ENCODE data around the gene KCND1.
A peak's percentile ranks its signal among the peaks of the same experiment; 100 is the strongest.

Gene KCND1

GRCh38 chrX:48938721-48939425 lies 32.8 kb downstream of the KCND1 start:
- DNase-seq (ENCODE audit: low read depth in 1 of 2, low spot score in 1 of 2), result peak; percentile 41 to 42

- DNase-seq (ENCODE audit: low read depth in 1 of 2, low spot score in 1 of 2), result peak; percentile 70 to 78
Measured at GRCh38 chrX:48937054-48937907, 34.4 kb downstream of the KCND1 start.

- no peak for DNase-seq (ENCODE audit: low read depth in 1 of 2, low spot score in 1 of 2)
Measured at GRCh38 chrX:48936429-48937053, 35.1 kb downstream of the KCND1 start.

- no peak for DNase-seq (ENCODE audit: low read depth in 1 of 2, low spot score in 1 of 2)
Measured at GRCh38 chrX:48935301-48935670, 36.4 kb downstream of the KCND1 start.

- no peak for DNase-seq (ENCODE audit: low read depth in 1 of 2, low spot score in 1 of 2)
Measured at GRCh38 chrX:48934581-48935300, 36.9 kb downstream of the KCND1 start.

- no peak for DNase-seq (ENCODE audit: low read depth in 1 of 2, low spot score in 1 of 2)
Measured at GRCh38 chrX:48933757-48934156, 37.9 kb downstream of the KCND1 start.

GRCh38 chrX:48927736-48928382 lies 43.8 kb downstream of the KCND1 start:
- DNase-seq (ENCODE audit: low read depth in 1 of 2, low spot score in 1 of 2), result no peak

GRCh38 chrX:48927123-48927522 lies 44.5 kb downstream of the KCND1 start:
- no peak for DNase-seq (ENCODE audit: low read depth in 1 of 2, low spot score in 1 of 2)

- DNase-seq (ENCODE audit: low read depth in 1 of 2, low spot score in 1 of 2), result no peak
Measured at GRCh38 chrX:48924270-48924669, 47.4 kb downstream of the KCND1 start.

- no peak for DNase-seq (ENCODE audit: low read depth in 1 of 2, low spot score in 1 of 2)
Measured at GRCh38 chrX:48923771-48924170, 47.9 kb downstream of the KCND1 start.

- no peak for DNase-seq (ENCODE audit: low read depth in 1 of 2, low spot score in 1 of 2)
Measured at GRCh38 chrX:48920718-48921104, 50.9 kb downstream of the KCND1 start.

GRCh38 chrX:48919947-48920717 lies 51.5 kb downstream of the KCND1 start:
- DNase-seq (ENCODE audit: low read depth in 1 of 2, low spot score in 1 of 2), result no peak

- DNase-seq (ENCODE audit: low read depth in 1 of 2, low spot score in 1 of 2), result no peak
Measured at GRCh38 chrX:48919360-48919841, 52.2 kb downstream of the KCND1 start.

GRCh38 chrX:48918643-48919340 lies 52.9 kb downstream of the KCND1 start, which contains the start of gene PIM2:
PIM2 (minus strand) TSS chrX:48919024; CDS start chrX:48918834, 190 bp downstream.
- DNase-seq (ENCODE audit: low read depth in 1 of 2, low spot score in 1 of 2), result peak; percentile 79 to 83

GRCh38 chrX:48918301-48918642 lies 53.4 kb downstream of the KCND1 start:
- no peak for DNase-seq (ENCODE audit: low read depth in 1 of 2, low spot score in 1 of 2)

GRCh38 chrX:48917139-48918001 lies 54.3 kb downstream of the KCND1 start:
- peak; percentile 69 to 73 for DNase-seq (ENCODE audit: low read depth in 1 of 2, low spot score in 1 of 2)

- no peak for DNase-seq (ENCODE audit: low read depth in 1 of 2, low spot score in 1 of 2)
Measured at GRCh38 chrX:48914593-48915493, 56.8 kb downstream of the KCND1 start.

All from stimulated activated CD4-positive, alpha-beta T cell treated with anti-CD3 and anti-CD28 coated beads, Interleukin-15, amount 100 ng/mL, for 1 hour (primary cell).